GM12878 (cell line): Measurements from ENCODE around the gene CDH1. TPM values are rescaled to one million over a fixed set of nuclear protein-coding genes. Genes with fewer than 3 reads are reported as not detected.
A peak's percentile ranks its signal among the peaks of the same experiment; 100 is the strongest.

Experiments used
- BACH1 ChIP-seq: fragments of 450-650 bp; IDR thresholded peaks from 2 replicates; pipeline ENCODE4 v1.6.1; 2017; ENCODE audit warnings: mild to moderate bottlenecking, borderline replicate concordance
- BCL11A ChIP-seq: IDR thresholded peaks from 2 replicates; pipeline ENCODE4 v1.6.1; 2011; ENCODE audit warnings: low read depth, low read length
- BRCA1 ChIP-seq: IDR thresholded peaks from 2 replicates; pipeline ENCODE4 v1.6.1; 2011; ENCODE audit warnings: low read depth, low read length, improper control_type of control experiment
- CBFB ChIP-seq: IDR thresholded peaks from 2 replicates; pipeline ENCODE4 v1.6.1; 2016; ENCODE audit warnings: antibody characterized with exemption, low read depth
- CBX5 ChIP-seq: sonication (generic); IDR thresholded peaks from 2 replicates; pipeline ENCODE4 v1.6.1; 2016; ENCODE audit warnings: low read depth, moderate library complexity, mild to moderate bottlenecking, inconsistent platforms
- CREM ChIP-seq: IDR thresholded peaks from 2 replicates; pipeline ENCODE4 v1.6.1; 2014; ENCODE audit warnings: antibody characterized with exemption, low read depth
- EED ChIP-seq: sonication (generic); IDR thresholded peaks from 2 replicates; pipeline ENCODE4 v1.6.1; 2016; ENCODE audit warnings: antibody characterized with exemption, low read depth
- ESRRA ChIP-seq: IDR thresholded peaks from 2 replicates; pipeline ENCODE4 v1.6.1; 2012; ENCODE audit warnings: mild to moderate bottlenecking, low read length, improper control_type of control experiment
- HCFC1 ChIP-seq: fragments of 150-350 bp; IDR thresholded peaks from 2 replicates; pipeline ENCODE4 v1.6.1; 2014; ENCODE audit warnings: low read length
- HDAC6 ChIP-seq: fragments of 200-600 bp; sonication (generic); IDR thresholded peaks from one replicate; pipeline ENCODE4 v1.8.0; 2017; ENCODE audit warnings: antibody characterized with exemption; ENCODE audit not compliant: unreplicated experiment
- NFXL1 ChIP-seq: fragments of 450-650 bp; IDR thresholded peaks from 2 replicates; pipeline ENCODE4 v1.6.1; 2017; ENCODE audit warnings: antibody characterized with exemption, mild to moderate bottlenecking, borderline replicate concordance
- RB1 ChIP-seq: fragments of 450-650 bp; formaldehyde crosslinking; IDR thresholded peaks from 2 replicates; pipeline ENCODE4 v1.6.1; 2017; ENCODE audit warnings: mild to moderate bottlenecking, borderline replicate concordance
- SIN3A ChIP-seq: IDR thresholded peaks from 2 replicates; pipeline ENCODE4 v1.6.1; 2012; ENCODE audit warnings: low read depth, low read length, improper control_type of control experiment
- SIX5 ChIP-seq: IDR thresholded peaks from 2 replicates; pipeline ENCODE4 v1.6.1; 2011; ENCODE audit warnings: mild to moderate bottlenecking, low read depth, low read length, moderate library complexity; ENCODE audit not compliant: severe bottlenecking
- SMARCA5 ChIP-seq: fragments of 450-650 bp; IDR thresholded peaks from 2 replicates; pipeline ENCODE4 v1.6.1; 2017; ENCODE audit warnings: mild to moderate bottlenecking
- TCF12 ChIP-seq: IDR thresholded peaks from 2 replicates; pipeline ENCODE4 v1.6.1; 2011; ENCODE audit warnings: low read depth, mild to moderate bottlenecking, low read length
- TCF7 ChIP-seq: IDR thresholded peaks from 2 replicates; pipeline ENCODE4 v1.6.1; 2014; ENCODE audit warnings: antibody characterized with exemption, borderline replicate concordance
- YBX1 ChIP-seq: fragments of 450-650 bp; IDR thresholded peaks from 2 replicates; pipeline ENCODE4 v1.6.1; 2016; ENCODE audit warnings: antibody characterized with exemption
- ZZZ3 ChIP-seq: IDR thresholded peaks from 2 replicates; pipeline ENCODE4 v1.6.1; 2011; ENCODE audit warnings: low read depth; ENCODE audit not compliant: control insufficient read depth, insufficient read length
- polyA plus RNA-seq, 11 experiments: library from polyadenylated mRNA; depleted of rRNA in 4 of 11; unstranded in 6 of 11; stranded (reverse) in 5 of 11; fragments of >200 nt; fragmentation: Nextera tagmentation in 4 of 11; fragmentation: Illumina TruSeq in 1 of 11; extraction: Ambion mirVana in 4 of 11; extraction: Trizol in 1 of 11; gene quantifications; 1 replicate in 1 of 11; 2 replicates in 10 of 11; pipeline versions ENCODE4 v1.2.1 to v1.2.3, GENCODE V29; 2011 to 2016; ENCODE audit warnings: inconsistent platforms in 2 of 11, missing spikeins in 2 of 11, low read depth in 1 of 11
- total RNA-seq, 4 experiments: library from RNA; depleted of rRNA in 3 of 4; stranded (reverse); fragments of >200 nt in 3 of 4; fragmentation: Illumina TruSeq in 1 of 4; extraction: Trizol in 1 of 4; gene quantifications; 2 replicates each; pipeline versions ENCODE4 v1.2.1 to v1.2.3, GENCODE V29; 2013 to 2021
- TF ChIP-seq, protein P1 (sequence below): IDR thresholded peaks from 2 replicates; pipeline ENCODE4 v1.6.1; 2012; ENCODE audit warnings: mild to moderate bottlenecking, low read depth, low read length
- TF ChIP-seq, protein P2 (sequence below): fragments of 450-650 bp; IDR thresholded peaks from 2 replicates; pipeline ENCODE4 v1.6.1; 2017; ENCODE audit warnings: low read depth, mild to moderate bottlenecking, moderate library complexity
- TF ChIP-seq, protein P3 (sequence below): fragments of 450-650 bp; IDR thresholded peaks from 2 replicates; pipeline ENCODE4 v1.6.1; 2016; ENCODE audit warnings: mild to moderate bottlenecking
- TF ChIP-seq, protein P4 (sequence below): IDR thresholded peaks from 2 replicates; pipeline ENCODE4 v1.6.1; 2011; ENCODE audit warnings: low read depth, low read length, improper control_type of control experiment, borderline replicate concordance
- TF ChIP-seq, protein P5 (sequence below): IDR thresholded peaks from 2 replicates; pipeline ENCODE4 v1.6.1; 2012; ENCODE audit warnings: low read depth, low read length, improper control_type of control experiment

The CDH1 gene
- total and polyA plus RNA-seq, 10 of the 15 experiments (the other 5 are each of a cell fraction or from before 2014, with no cell fraction given) = 2.2 to 30.6 (median 17.7) TPM

DNA sequence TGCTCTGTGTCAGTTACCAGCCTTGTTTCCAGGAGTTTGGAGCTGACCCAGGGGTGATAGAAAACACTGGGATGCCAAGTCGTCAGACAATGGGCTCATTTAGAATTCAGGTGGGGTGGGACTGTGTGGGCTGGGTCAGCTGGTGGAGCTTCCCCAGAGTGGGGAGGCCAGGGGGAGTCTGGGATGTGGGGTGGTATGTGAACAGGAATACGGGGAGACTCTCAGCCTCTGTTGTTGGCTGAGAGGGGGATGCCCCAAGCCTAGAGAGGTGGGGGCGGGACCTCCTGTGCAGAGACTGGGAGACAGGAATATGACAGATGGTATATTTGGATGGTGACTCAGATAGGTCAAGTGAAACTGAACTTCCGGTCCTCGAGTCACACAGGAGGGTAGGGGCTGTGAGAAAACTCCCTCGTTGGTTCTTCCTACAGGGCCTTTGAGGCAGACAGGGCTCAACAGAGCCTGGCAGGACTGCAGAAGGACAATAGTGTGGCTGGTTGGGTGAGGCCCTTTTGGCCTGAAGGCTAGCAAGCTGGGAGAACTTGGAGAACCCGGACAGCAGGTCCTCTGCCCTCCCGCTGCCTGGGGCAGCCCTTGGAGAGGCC is 23.7 kb downstream of the CDH1 start (continued):
- TF ChIP-seq, protein P1, sequence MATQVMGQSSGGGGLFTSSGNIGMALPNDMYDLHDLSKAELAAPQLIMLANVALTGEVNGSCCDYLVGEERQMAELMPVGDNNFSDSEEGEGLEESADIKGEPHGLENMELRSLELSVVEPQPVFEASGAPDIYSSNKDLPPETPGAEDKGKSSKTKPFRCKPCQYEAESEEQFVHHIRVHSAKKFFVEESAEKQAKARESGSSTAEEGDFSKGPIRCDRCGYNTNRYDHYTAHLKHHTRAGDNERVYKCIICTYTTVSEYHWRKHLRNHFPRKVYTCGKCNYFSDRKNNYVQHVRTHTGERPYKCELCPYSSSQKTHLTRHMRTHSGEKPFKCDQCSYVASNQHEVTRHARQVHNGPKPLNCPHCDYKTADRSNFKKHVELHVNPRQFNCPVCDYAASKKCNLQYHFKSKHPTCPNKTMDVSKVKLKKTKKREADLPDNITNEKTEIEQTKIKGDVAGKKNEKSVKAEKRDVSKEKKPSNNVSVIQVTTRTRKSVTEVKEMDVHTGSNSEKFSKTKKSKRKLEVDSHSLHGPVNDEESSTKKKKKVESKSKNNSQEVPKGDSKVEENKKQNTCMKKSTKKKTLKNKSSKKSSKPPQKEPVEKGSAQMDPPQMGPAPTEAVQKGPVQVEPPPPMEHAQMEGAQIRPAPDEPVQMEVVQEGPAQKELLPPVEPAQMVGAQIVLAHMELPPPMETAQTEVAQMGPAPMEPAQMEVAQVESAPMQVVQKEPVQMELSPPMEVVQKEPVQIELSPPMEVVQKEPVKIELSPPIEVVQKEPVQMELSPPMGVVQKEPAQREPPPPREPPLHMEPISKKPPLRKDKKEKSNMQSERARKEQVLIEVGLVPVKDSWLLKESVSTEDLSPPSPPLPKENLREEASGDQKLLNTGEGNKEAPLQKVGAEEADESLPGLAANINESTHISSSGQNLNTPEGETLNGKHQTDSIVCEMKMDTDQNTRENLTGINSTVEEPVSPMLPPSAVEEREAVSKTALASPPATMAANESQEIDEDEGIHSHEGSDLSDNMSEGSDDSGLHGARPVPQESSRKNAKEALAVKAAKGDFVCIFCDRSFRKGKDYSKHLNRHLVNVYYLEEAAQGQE = no peak
- TF ChIP-seq EED = peak; percentile 98
- 0 out of 2 replicates have a peak, but pooled peaks have one; percentile 0 for TF ChIP-seq RB1
- TF ChIP-seq ZZZ3 = no peak
- TF ChIP-seq, protein P2, sequence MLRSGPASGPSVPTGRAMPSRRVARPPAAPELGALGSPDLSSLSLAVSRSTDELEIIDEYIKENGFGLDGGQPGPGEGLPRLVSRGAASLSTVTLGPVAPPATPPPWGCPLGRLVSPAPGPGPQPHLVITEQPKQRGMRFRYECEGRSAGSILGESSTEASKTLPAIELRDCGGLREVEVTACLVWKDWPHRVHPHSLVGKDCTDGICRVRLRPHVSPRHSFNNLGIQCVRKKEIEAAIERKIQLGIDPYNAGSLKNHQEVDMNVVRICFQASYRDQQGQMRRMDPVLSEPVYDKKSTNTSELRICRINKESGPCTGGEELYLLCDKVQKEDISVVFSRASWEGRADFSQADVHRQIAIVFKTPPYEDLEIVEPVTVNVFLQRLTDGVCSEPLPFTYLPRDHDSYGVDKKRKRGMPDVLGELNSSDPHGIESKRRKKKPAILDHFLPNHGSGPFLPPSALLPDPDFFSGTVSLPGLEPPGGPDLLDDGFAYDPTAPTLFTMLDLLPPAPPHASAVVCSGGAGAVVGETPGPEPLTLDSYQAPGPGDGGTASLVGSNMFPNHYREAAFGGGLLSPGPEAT = peak; percentile 74
- no peak for TF ChIP-seq CBX5
- TF ChIP-seq YBX1 = no peak
- no peak; the same call in 1 of the 2 replicates for TF ChIP-seq SMARCA5
- TF ChIP-seq TCF7 = no peak
- no peak for TF ChIP-seq BRCA1
- TF ChIP-seq CBFB = peak; percentile 71; the same call in 1 of the 2 replicates
- peak; percentile 77; the same call in 1 of the 2 replicates for TF ChIP-seq TCF12
- TF ChIP-seq HDAC6 = no peak
- no peak for TF ChIP-seq SIN3A
- peak; percentile 44; the same call in 1 of the 2 replicates for TF ChIP-seq BCL11A
- no peak for TF ChIP-seq SIX5
- peak; percentile 71 for TF ChIP-seq BACH1
- TF ChIP-seq, protein P3, sequence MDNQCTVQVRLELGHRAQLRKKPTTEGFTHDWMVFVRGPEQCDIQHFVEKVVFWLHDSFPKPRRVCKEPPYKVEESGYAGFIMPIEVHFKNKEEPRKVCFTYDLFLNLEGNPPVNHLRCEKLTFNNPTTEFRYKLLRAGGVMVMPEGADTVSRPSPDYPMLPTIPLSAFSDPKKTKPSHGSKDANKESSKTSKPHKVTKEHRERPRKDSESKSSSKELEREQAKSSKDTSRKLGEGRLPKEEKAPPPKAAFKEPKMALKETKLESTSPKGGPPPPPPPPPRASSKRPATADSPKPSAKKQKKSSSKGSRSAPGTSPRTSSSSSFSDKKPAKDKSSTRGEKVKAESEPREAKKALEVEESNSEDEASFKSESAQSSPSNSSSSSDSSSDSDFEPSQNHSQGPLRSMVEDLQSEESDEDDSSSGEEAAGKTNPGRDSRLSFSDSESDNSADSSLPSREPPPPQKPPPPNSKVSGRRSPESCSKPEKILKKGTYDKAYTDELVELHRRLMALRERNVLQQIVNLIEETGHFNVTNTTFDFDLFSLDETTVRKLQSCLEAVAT = no peak
- no peak for TF ChIP-seq HCFC1
- TF ChIP-seq, protein P4, sequence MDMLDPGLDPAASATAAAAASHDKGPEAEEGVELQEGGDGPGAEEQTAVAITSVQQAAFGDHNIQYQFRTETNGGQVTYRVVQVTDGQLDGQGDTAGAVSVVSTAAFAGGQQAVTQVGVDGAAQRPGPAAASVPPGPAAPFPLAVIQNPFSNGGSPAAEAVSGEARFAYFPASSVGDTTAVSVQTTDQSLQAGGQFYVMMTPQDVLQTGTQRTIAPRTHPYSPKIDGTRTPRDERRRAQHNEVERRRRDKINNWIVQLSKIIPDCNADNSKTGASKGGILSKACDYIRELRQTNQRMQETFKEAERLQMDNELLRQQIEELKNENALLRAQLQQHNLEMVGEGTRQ = no peak
- no peak for TF ChIP-seq NFXL1
- peak; percentile 69; the same call in 1 of the 2 replicates for TF ChIP-seq CREM
- TF ChIP-seq ESRRA = no peak
- TF ChIP-seq, protein P5, sequence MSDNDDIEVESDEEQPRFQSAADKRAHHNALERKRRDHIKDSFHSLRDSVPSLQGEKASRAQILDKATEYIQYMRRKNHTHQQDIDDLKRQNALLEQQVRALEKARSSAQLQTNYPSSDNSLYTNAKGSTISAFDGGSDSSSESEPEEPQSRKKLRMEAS = no peak
